Measurements from ENCODE around the gene GIMAP1.

GIMAP1 gene

DNA sequence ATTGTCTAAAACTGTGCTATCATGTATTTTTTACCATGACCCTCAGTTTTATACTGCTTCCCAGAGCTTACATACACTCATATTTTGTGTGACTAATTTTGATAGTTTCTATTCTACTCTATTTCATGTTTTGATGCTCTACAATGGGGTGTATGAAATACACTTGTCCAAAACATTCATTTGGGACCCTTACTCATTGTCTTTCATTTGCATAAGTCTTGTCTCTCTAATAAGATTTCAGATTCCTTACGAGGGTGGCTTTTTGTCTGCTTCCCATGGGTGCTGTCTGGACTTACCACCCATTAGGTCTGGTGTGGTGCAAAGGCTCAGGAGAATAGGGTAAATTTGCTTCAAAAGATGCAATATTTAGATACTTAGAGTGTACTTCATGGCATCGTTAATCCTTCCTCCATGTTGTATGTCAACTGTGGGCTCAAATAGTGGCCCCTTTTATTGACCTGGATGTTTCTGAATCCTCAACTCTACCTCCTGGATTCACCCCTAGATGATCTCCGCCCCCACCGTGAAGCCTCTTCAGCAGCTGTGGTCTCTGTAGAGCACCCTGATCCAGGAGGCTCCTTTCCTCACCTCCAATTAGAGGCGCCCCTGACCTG is 17.2 kb downstream of the GIMAP1 start:
- no peak overlapping the region for H4K91ac ChIP-seq (ENCODE audit: low read length)

DNA sequence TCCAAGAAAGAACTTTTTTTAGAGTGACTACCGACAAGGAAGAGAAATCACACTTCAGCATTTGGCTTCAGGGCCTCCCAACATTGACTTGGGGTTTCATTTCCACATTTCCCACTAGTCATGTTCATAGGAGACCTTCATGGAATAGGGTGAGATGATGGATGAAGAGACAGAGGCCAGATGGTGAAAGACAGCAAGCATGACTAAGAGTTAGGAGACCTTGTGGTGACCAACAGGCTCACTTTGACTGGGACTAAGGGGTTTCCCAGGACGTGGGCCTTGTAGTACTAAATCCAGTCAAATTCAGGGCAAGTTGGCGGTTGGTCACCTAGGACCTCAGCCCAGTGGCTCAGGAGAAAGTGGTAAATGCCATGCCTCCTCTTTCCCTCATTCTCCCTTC is 17.8 kb downstream of the GIMAP1 start:
- Histone ChIP-seq H3K36me3 (ENCODE audit: control insufficient read depth in 1 of 2, insufficient read depth in 2 of 2, low read depth in 1 of 2, low read length in 2 of 2) (no peaks in the 10 kb centered on the region), H3K27ac (ENCODE audit: low read length, poor library complexity, severe bottlenecking) (no peak overlapping the region)
- WGBS = 67% methylated on average over 3 of the region's 3 CpGs

More for the DNA sequence above, 17.2 kb downstream of the GIMAP1 start:
- H3K23ac ChIP-seq (ENCODE audit: low read length in 2 of 2) = no peak overlapping the region
- no peak overlapping the region for H2AK5ac ChIP-seq (ENCODE audit: low read length, severe bottlenecking)
- no peaks in the 10 kb centered on the region for H3K9me3 ChIP-seq (ENCODE audit: control insufficient read depth, low read length)
- no peak for DNase-seq
- no peak overlapping the region for H3K14ac ChIP-seq (ENCODE audit: low read length in 2 of 2)
- no peak overlapping the region for H3K18ac ChIP-seq (ENCODE audit: low read depth in 1 of 2, low read length in 2 of 2)
- no peak overlapping the region for H3K4ac ChIP-seq (ENCODE audit: low read depth in 1 of 2, low read length in 2 of 2)
- no peak overlapping the region for H3K4me2 ChIP-seq (ENCODE audit: low read length, poor library complexity, severe bottlenecking)
- H3K27ac ChIP-seq (ENCODE audit: low read length, poor library complexity, severe bottlenecking) = no peak overlapping the region
- H3K27me3 ChIP-seq (ENCODE audit: control insufficient read depth in 1 of 2, insufficient read depth in 1 of 2, low read length in 2 of 2) = peaks cover 0 to 13% of the 10 kb centered on the region in 2 experiments
- H3K79me1 ChIP-seq (replicated peaks; ENCODE audit: low read length, poor library complexity, severe bottlenecking) = no peaks in the 10 kb centered on the region
- no peak overlapping the region for H3K4me3 ChIP-seq (ENCODE audit: insufficient read depth in 1 of 2, low read depth in 1 of 2, low read length in 2 of 2)
- no peak overlapping the region for H2BK120ac ChIP-seq (ENCODE audit: low read depth, low read length)
- H4K8ac ChIP-seq (ENCODE audit: low read length) = no peak overlapping the region
- no peak overlapping the region for H2BK5ac ChIP-seq (ENCODE audit: low read depth, low read length, poor library complexity, severe bottlenecking)
- no peaks in the 10 kb centered on the region for H3K36me3 ChIP-seq (ENCODE audit: control insufficient read depth in 1 of 2, insufficient read depth in 2 of 2, low read depth in 1 of 2, low read length in 2 of 2)
- 68% methylated on average over 4 of the region's 5 CpGs for WGBS
- no peak overlapping the region for H2AFZ ChIP-seq (ENCODE audit: low read depth, low read length)
- H2BK15ac ChIP-seq (ENCODE audit: low read depth, poor library complexity, severe bottlenecking) = no peak overlapping the region
- H3K9ac ChIP-seq (ENCODE audit: low read length) = no peak overlapping the region
- H3K4me1 ChIP-seq (ENCODE audit: control insufficient read depth, insufficient read depth, low read depth, low read length) = no peaks in the 10 kb centered on the region
- no peak overlapping the region for H2BK12ac ChIP-seq (ENCODE audit: low read length in 2 of 2)

DNA sequence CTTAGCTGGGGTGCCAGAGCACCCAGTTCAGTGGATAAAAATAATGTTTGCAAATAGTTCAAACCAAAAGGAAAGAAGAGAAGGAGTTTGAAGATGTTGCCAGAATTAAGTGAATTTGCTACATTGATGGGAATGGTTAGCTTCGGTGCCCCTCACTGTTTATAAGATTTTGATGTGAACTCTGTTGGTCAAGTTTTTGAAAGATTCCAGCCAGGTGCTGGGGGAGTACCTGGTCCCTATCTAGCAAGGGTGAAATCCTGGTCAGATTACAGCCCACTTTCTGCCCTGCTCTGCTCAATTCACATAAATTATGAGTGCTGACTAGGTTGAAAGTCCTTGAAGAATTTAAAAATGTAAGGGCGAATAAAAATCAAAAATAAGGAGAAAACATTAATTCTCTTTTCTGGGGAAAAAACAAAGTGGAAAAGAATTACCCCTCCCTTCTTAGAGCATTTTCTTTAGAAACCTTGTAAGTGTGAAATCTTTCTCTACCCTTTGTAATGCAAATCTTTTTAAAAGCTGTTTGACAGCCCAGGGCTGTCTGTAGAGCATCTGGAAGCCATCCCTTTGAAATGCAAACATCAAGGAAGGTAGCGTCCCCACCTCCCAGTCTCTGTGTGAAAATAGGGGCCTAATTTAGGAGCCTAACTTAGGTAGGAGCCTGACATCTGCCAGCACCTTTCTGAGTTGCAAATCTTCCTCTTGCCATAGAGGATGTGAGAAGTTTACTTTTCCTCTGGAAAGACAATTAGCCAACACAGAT is 19.4 kb downstream of the GIMAP1 start:
- Histone ChIP-seq H3K27me3 (ENCODE audit: control insufficient read depth in 1 of 2, insufficient read depth in 1 of 2, low read length in 2 of 2) (peaks cover 0 to 13% of the 10 kb centered on the region in 2 experiments), H3K9ac (ENCODE audit: low read length) (no peak overlapping the region), H2AFZ (ENCODE audit: low read depth, low read length) (no peak overlapping the region), H3K4me3 (ENCODE audit: insufficient read depth in 1 of 2, low read depth in 1 of 2, low read length in 2 of 2) (no peak overlapping the region), H3K14ac (ENCODE audit: low read length in 2 of 2) (no peak overlapping the region), H2BK15ac (ENCODE audit: low read depth, poor library complexity, severe bottlenecking) (no peak overlapping the region), H3K9me3 (ENCODE audit: control insufficient read depth, low read length) (no peaks in the 10 kb centered on the region), H4K8ac (ENCODE audit: low read length) (no peak overlapping the region), H2BK12ac (ENCODE audit: low read length in 2 of 2) (no peak overlapping the region), H3K27ac (ENCODE audit: low read length, poor library complexity, severe bottlenecking) (no peak overlapping the region), H4K91ac (ENCODE audit: low read length) (no peak overlapping the region), H3K4me1 (ENCODE audit: control insufficient read depth, insufficient read depth, low read depth, low read length) (no peaks in the 10 kb centered on the region), H2AK5ac (ENCODE audit: low read length, severe bottlenecking) (no peak overlapping the region), H2BK5ac (ENCODE audit: low read depth, low read length, poor library complexity, severe bottlenecking) (no peak overlapping the region), H3K4ac (ENCODE audit: low read depth in 1 of 2, low read length in 2 of 2) (no peak overlapping the region), H3K18ac (ENCODE audit: low read depth in 1 of 2, low read length in 2 of 2) (no peak overlapping the region), H3K4me2 (ENCODE audit: low read length, poor library complexity, severe bottlenecking) (no peak overlapping the region), H3K36me3 (ENCODE audit: control insufficient read depth in 1 of 2, insufficient read depth in 2 of 2, low read depth in 1 of 2, low read length in 2 of 2) (no peaks in the 10 kb centered on the region), H2BK120ac (ENCODE audit: low read depth, low read length) (no peak overlapping the region), H3K79me1 (replicated peaks; ENCODE audit: low read length, poor library complexity, severe bottlenecking) (no peaks in the 10 kb centered on the region), H3K23ac (ENCODE audit: low read length in 2 of 2) (no peak overlapping the region)
- DNase-seq = no peak
- WGBS = 35% methylated on average over 2 of the region's 3 CpGs

More for the DNA sequence above, 17.8 kb downstream of the GIMAP1 start:
- H4K8ac ChIP-seq (ENCODE audit: low read length) = no peak overlapping the region
- H4K91ac ChIP-seq (ENCODE audit: low read length) = no peak overlapping the region
- H3K27me3 ChIP-seq (ENCODE audit: control insufficient read depth in 1 of 2, insufficient read depth in 1 of 2, low read length in 2 of 2) = peaks cover 0 to 13% of the 10 kb centered on the region in 2 experiments
- no peak overlapping the region for H2BK15ac ChIP-seq (ENCODE audit: low read depth, poor library complexity, severe bottlenecking)
- H3K4ac ChIP-seq (ENCODE audit: low read depth in 1 of 2, low read length in 2 of 2) = no peak overlapping the region
- no peak overlapping the region for H2BK120ac ChIP-seq (ENCODE audit: low read depth, low read length)
- H3K79me1 ChIP-seq (replicated peaks; ENCODE audit: low read length, poor library complexity, severe bottlenecking) = no peaks in the 10 kb centered on the region
- no peak overlapping the region for H2AFZ ChIP-seq (ENCODE audit: low read depth, low read length)
- no peak overlapping the region for H2BK12ac ChIP-seq (ENCODE audit: low read length in 2 of 2)
- no peak overlapping the region for H3K18ac ChIP-seq (ENCODE audit: low read depth in 1 of 2, low read length in 2 of 2)
- no peak overlapping the region for H3K23ac ChIP-seq (ENCODE audit: low read length in 2 of 2)
- no peaks in the 10 kb centered on the region for H3K4me1 ChIP-seq (ENCODE audit: control insufficient read depth, insufficient read depth, low read depth, low read length)
- H2BK5ac ChIP-seq (ENCODE audit: low read depth, low read length, poor library complexity, severe bottlenecking) = no peak overlapping the region
- no peak overlapping the region for H3K4me3 ChIP-seq (ENCODE audit: insufficient read depth in 1 of 2, low read depth in 1 of 2, low read length in 2 of 2)
- no peak overlapping the region for H3K14ac ChIP-seq (ENCODE audit: low read length in 2 of 2)
- H2AK5ac ChIP-seq (ENCODE audit: low read length, severe bottlenecking) = no peak overlapping the region
- no peaks in the 10 kb centered on the region for H3K9me3 ChIP-seq (ENCODE audit: control insufficient read depth, low read length)
- H3K9ac ChIP-seq (ENCODE audit: low read length) = no peak overlapping the region
- no peak overlapping the region for H3K4me2 ChIP-seq (ENCODE audit: low read length, poor library complexity, severe bottlenecking)
- no peak for DNase-seq

DNA sequence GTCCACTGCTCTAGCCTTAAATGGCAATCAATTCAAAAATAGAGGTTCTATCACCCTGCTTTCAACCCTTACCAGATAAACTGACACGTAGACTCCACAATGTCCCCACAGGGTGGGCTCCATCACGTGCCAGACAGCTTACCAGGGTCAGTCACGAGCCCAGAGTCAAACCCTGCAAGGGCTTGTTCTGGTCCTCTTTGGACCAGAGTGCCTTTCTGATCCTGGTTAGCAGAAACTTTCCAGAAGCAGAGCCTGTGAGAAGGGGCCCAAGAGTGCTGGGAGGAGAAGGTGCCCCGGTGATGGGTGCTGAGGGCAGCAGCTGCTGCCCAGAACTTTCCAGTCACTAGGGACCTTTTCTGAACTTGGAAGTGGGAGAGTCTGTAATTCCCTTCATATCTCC is 20.5 kb downstream of the GIMAP1 start:
- no peaks in the 10 kb centered on the region for H3K36me3 ChIP-seq (ENCODE audit: control insufficient read depth in 1 of 2, insufficient read depth in 2 of 2, low read depth in 1 of 2, low read length in 2 of 2)
- H2BK5ac ChIP-seq (ENCODE audit: low read depth, low read length, poor library complexity, severe bottlenecking) = no peak overlapping the region
- H3K23ac ChIP-seq (ENCODE audit: low read length in 2 of 2) = no peak overlapping the region
- no peak overlapping the region for H3K4me2 ChIP-seq (ENCODE audit: low read length, poor library complexity, severe bottlenecking)
- H3K14ac ChIP-seq (ENCODE audit: low read length in 2 of 2) = no peak overlapping the region
- no peak overlapping the region for H3K27ac ChIP-seq (ENCODE audit: low read length, poor library complexity, severe bottlenecking)
- no peak overlapping the region for H4K91ac ChIP-seq (ENCODE audit: low read length)
- H3K9me3 ChIP-seq (ENCODE audit: control insufficient read depth, low read length) = no peaks in the 10 kb centered on the region
- no peak overlapping the region for H2BK15ac ChIP-seq (ENCODE audit: low read depth, poor library complexity, severe bottlenecking)
- no peak overlapping the region for H2AFZ ChIP-seq (ENCODE audit: low read depth, low read length)
- H3K9ac ChIP-seq (ENCODE audit: low read length) = no peak overlapping the region
- no peak overlapping the region for H3K4ac ChIP-seq (ENCODE audit: low read depth in 1 of 2, low read length in 2 of 2)
- WGBS = 52% methylated on average over 4 of the region's 4 CpGs
- H3K4me3 ChIP-seq (ENCODE audit: insufficient read depth in 1 of 2, low read depth in 1 of 2, low read length in 2 of 2) = no peak overlapping the region
- H2AK5ac ChIP-seq (ENCODE audit: low read length, severe bottlenecking) = no peak overlapping the region
- H4K8ac ChIP-seq (ENCODE audit: low read length) = no peak overlapping the region
- no peaks in the 10 kb centered on the region for H3K79me1 ChIP-seq (replicated peaks; ENCODE audit: low read length, poor library complexity, severe bottlenecking)
- DNase-seq = no peak
- no peak overlapping the region for H3K18ac ChIP-seq (ENCODE audit: low read depth in 1 of 2, low read length in 2 of 2)
- peaks cover 0 to 13% of the 10 kb centered on the region in 2 experiments for H3K27me3 ChIP-seq (ENCODE audit: control insufficient read depth in 1 of 2, insufficient read depth in 1 of 2, low read length in 2 of 2)
- H3K4me1 ChIP-seq (ENCODE audit: control insufficient read depth, insufficient read depth, low read depth, low read length) = no peaks in the 10 kb centered on the region
- no peak overlapping the region for H2BK120ac ChIP-seq (ENCODE audit: low read depth, low read length)
- H2BK12ac ChIP-seq (ENCODE audit: low read length in 2 of 2) = no peak overlapping the region
